Right lung (tissue), 5 donors: ENCODE results near the gene CST9. TPM values are rescaled to one million over a fixed set of nuclear protein-coding genes. Genes with fewer than 3 reads are reported as not detected.
"Not testable (repeated sequence)": the region's sequence is repeated elsewhere in the genome, so short reads cannot be mapped to it uniquely, and the experiment has no call there.

Experiments
- DNase-seq, 2 donors: peaks; one replicate each; pipeline ENCODE4 v3.0.0-alpha.2; 2013
- polyA plus RNA-seq, 5 donors: library from polyadenylated mRNA; unstranded; fragments of 120-200 nt; gene quantifications; one replicate each; pipeline versions ENCODE4 v1.2.1 to v1.2.3, GENCODE V29; 2013; ENCODE audit warnings: inconsistent platforms in 1 of 5, low replicate concordance in 1 of 5; ENCODE audit not compliant: insufficient read length in 5 of 5, insufficient read depth in 1 of 5

Gene CST9
- polyA plus RNA-seq, 5 donors: not detected

DNA sequence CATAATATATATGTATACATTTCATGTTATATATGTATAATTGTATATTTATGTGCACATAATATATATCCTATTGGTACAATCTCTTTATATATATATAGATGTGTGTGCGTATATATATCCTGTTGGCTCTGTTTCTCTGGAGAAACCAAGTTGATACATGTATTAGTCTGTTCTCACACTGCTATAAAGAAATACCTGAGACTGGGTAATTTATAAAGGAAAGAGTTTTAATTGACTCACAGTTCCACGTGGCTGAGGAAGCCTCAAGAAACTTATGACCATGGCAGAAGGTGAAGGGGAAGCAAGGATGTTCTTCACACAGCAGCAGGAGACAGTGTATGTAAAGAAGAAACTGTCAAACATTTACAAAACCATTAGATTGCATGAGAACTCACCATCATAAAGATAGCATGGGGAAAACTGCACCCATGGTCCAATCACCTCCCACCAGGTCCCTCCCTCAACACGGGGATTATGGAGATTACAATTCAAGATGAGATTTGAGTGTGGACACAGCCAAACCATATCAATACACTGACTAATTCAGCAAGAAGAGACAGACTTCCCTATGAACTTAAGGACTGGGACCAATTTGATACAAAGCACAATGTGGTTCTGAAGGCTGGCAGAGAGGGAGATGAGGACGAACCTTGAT, 18.1 kb upstream of the CST9 start:
- no peak for DNase-seq

DNA sequence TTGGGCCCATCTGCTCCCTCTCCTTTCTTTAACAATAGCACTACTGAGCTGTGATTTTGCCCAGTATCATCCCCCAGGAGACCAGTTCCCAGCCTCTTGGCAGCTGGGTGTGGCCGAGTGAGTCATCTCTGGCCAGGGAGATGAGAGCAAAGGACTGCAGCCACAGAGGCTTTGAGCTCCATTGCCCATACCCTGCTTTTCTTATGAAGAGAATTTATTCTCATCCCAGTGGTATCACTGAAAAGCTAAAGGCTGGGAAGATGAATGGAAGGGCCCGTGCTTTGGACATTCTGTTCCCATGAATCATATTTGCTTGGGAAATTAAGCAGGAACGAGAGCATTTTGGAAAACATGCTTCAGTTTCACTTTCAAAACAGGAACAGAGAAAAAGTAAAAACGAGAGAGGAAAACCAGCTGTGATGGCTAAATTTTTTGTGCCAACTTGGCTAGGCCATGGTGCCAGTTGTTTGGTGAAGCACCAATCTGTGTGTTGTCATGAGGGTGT, 17.2 kb upstream of the CST9 start:
- no peak for DNase-seq

DNA sequence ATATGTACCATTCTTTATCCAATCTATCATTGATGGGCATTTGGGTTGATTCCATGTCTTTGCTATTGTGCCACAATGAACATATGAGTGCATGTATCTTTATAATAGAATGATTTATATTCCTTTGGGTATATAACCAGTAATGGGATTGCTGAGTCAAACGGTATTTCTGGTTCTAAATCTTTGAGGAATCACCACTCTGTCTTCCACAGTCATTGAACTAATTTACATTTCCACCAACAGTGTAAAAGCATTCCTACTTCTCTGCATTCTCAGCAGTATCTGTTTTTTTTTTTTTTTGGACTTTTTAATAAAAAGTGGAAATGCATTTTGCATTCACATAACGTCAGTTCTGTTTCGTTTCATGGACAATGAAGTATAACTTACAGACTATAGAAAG, 16.7 kb upstream of the CST9 start:
- DNase-seq: not testable (repeated sequence)

DNA sequence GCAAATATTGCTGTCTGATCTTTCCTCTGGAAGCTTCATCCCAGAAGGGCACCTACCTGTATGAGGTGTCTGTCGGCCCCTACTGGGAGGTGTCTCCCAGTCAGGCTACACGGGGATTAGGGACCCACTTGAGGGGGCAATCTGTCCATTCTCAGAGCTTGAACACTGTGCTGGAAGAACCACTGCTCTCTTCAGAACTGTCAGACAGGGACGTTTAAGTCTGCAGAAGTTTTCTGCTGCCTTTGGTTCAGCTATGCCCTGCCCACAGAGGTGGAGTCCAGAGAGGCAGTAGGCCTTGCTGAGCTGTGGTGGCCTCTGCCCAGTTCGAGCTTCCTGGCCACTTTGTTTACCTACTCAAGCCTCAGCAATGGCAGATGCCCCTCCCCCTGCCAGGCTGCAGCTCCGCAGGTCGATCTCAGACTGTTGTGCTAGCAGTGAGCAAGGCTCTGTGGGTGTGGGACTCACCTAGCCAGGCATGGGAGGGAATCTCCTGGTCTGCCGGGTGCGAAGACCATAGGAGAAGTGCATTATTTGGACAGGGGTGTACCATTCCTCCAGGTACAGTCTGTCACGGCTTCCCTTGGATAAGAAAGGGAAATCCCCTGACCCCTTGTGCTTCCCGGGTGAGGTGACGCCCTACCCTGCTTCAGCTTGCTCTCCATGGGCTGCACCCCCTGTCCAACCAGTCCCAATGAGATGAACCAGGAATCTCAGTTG, 15.1 kb upstream of the CST9 start:
- DNase-seq: not testable (repeated sequence)

DNA sequence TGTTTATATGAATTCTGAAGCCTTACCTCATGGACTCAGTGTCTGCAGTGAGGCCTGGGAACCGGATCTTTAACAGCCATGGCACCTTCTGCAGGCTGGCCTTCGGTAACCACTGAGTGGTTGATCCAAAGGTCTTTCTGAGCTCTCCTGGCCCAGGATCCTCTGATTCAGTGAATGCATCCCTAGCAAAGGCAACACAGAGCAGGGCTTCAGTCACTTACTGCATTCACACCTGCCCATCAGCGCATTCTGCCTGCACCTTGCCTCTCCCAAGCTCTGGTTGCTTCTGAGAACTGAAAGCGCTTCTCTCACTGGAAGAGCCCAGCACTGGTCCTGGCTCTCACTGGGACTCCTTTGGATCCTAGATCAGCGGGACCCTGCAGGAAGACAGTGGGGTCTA, 8.4 kb upstream of the CST9 start:
- no peak for DNase-seq

DNA sequence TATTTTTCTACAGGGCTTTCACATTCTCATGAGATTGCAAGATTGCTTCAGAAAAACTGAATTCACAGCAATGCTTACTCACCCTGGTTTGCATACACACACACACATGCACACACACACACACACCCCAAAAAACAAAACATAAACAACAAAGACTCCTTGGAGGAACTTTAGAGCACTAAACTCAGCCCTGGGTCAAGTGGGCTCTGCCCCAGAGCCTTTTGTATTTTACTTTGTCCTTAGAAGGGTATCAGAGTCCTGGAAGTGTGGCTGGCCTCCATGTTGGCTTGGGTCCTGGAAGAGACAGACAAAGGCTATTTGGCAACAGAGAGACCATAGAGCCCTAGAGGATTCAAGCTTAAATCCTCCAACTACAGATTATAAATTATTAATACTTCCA, 8.0 kb upstream of the CST9 start:
- DNase-seq: no peak

DNA sequence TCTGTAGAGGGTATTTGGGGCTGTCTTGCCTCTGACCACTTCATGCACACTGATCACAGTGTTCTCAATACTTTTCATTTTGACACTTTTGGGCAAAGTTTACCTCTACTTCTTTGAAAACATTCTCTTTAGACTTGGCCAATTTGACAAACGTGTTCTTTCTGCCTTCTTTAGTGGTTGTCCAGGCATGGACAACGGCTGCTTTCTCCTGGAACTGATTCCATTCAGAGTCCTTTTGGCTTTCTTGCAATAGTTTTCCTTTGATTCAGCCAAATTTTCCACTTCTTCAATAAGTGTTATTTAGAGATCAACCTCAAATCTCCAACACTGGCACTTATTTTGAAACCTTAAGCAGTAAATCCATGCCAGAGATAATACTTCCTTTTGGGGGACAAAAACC, 6.7 kb upstream of the CST9 start:
- DNase-seq: no peak

DNA sequence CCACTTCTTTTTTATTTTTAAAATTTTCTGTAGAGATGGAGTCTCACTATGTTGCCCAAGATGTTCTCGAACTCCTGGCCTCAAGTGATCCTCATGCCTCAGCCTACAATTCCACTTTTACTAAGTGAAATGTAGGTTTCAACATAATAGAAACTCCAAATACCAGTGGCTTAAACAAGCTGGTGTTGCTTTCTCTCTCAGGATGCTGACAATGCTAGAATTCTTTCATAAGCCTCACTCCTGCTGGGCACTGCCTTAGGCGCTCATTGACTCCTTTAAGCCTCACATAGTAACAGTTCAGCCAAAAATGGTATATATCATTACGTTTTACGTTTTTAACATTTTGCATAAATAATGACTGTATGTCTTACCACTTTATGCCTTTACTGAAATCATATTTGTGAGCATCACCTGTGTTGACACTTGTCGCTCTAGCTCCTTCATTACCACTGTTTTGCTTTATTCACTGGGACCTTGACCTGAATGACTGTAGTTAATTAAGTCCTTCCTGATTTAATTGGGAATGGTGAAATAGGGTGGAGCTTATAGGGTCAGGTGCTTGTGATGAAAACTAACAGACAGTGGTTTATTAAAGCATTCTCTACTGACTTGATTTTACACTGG, 3.9 kb upstream of the CST9 start:
- DNase-seq: no peak

DNA sequence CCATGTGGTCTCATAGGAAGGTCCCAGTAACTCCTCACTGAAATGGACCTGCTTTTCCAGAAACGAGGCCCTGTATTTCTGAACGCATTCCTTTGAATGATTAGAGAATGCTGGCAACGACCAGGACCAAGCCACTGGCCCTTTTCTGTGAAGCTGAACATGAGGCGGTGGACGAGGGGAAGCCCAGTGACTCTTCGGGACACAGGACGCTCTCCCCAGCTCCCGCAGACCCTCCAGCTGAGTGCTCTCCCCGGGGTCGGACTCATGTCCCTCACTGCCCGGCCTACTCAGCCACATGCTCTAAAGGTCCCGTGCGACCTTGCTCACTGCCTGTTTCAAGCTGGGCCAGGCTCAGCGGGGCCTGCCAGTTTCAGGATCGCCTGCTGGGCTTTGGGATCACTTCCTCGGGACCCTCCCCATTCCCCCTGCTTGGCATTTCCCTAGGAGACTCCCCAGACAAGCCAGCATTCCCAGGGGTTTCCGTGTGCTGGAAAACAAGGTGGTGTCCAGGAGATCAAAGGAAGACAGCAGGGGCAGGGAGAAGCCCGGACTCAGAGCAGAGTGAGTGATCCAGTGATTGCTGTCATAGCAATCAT, 2.6 kb upstream of the CST9 start:
- no peak for DNase-seq

DNA sequence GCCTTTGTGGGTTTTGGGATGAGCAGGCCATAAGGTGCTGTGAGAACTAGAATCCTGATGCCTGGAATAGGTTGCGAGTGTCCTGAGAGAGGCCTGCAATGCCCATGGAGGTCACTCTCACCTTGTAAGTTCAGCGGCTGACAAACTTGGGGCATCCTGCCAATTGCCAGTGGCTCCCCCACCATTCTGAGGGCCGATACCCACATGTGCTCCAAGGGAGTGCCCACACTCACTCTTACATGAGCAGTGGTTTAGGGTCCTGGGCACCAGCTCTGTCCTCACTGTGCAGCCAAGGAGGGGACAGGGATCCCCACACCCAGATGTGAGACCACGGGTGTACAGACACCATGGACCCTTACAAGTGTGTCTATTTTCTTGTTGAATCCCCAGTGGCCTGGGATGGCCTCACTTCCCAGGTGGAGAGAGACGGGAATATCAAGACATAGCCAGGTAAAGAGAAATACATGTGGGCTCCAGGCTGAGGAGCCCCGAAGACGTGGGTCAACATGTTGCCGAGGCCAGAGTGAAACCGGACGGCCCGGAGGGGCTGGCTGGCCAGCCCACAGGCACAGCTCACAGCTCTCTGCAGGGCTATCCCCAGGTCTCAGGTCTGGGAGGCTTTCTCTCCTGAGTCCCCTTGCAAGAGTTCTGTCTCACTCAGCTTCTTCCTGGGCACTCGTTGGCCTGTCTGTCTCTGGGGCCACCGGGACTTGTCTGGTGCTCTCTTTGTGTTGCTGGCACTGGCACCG, 2.0 kb upstream of the CST9 start:
- no peak for DNase-seq

DNA sequence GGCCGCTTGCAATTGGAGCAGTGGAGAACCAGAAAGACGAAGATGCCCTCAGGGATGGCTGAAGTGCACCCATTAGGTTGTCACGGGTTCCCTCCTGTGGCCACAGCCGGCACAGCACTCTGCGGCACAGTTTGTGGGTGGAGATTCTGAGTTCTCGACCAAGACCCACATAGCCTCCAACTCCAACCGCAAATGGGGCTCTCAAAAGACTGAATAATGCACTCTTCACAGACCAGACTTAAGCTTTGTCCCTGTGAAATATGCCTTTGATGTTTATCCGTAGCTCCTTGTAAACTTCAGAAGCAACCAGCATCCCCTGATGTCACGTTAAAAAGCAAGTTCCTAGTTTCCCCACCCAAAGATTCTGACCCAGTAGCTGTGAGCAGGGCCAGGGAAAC, 934 bp upstream of the CST9 start:
- peak; percentile 30 to 55 for DNase-seq

DNA sequence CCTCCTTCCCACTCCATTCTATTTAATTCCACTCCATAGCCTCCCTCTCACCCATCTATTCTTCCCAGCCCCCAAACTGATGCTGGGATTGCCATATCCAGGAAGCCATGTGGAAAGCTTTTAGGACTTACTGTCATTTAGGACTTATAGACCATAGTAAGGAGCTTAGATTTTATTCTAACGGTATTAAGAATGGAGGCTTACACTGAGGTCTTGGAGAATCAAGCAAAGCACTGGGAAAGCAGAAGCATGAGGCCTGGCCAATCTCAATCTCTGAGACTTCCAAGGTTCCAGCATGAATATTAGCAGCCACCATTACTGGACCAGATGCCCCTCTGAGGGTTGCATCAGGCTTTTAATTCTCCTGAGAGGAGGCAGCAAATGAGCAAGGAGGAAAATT, 1.4 kb downstream of the CST9 start:
- no peak for DNase-seq

DNA sequence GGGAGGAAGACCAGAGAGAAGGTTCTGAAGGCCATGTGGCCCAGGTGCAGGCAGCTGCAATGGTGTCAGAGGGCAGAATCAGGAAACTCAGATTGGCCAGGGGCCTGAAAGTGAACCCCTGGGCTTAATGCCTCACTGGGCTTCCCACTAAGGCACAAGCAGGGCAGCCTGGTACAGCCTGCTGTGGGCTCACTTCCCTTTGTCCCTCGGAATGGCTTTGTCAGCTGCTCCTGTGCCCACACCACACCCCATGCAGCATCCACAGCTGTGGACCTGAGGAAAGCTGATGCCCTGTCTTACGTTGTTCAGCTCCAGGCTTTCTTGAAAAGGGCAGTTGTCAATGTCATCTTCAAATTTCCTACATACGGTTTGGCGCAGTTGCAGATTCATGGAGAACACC, 2.4 kb downstream of the CST9 start:
- no peak for DNase-seq

DNA sequence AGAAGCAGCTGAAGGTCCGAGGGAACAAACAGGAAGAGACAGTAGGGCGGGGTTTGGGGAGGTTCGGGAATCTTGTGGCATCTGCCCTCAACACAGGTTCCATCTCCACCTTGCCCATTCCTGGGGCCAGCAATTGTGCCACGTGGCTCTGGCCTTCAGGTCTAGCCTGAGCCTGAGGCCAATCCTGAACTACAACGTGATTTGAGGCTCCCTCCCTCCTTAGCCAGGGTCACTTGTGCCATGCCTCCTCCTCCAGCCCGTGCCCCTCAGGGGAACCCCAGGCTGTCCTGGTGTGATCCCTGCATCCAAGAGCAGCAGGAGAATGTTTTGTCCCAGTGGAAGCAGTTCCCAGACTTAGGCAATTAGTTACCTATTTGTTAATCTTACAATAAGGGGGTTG, 3.0 kb downstream of the CST9 start:
- DNase-seq: no peak

DNA sequence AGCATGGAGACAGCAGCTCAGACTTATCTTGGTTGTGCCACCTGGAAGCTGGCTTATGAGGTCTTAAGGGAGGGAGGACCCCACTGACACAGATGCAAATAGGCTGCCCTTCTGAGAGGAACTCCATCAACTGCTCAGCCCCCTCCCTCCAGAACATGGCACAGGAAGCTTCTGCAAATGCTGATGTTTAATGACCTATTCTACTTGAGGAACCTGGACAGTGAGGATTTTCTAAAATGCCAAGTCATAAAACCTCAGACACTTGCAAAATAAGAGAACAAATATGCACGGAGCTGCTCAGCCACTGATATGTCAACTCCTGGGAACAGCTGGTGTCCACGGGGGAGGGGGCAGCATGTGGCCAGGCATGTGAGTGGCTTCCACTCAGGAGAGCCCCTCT, 3.5 kb downstream of the CST9 start:
- no peak for DNase-seq

DNA sequence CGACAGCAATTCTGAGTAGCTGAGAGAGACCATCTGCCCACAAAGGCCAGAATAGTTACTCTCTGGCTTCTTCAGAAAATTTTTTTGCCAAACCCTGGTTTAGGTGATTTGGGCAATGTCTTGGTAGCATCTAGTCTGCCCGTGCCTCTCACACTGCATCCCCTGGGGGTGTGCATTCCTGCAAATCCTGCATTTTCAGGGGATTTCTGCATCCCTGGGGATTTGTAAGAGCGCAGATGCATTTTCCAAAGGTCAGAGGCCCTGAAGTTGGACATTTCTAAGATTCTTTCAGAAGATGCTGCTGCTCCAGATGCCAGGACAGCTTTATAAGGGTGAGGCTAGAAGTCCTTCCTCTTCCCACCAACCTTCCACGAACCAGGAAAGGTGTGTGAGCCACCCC, 4.0 kb downstream of the CST9 start:
- DNase-seq: no peak

DNA sequence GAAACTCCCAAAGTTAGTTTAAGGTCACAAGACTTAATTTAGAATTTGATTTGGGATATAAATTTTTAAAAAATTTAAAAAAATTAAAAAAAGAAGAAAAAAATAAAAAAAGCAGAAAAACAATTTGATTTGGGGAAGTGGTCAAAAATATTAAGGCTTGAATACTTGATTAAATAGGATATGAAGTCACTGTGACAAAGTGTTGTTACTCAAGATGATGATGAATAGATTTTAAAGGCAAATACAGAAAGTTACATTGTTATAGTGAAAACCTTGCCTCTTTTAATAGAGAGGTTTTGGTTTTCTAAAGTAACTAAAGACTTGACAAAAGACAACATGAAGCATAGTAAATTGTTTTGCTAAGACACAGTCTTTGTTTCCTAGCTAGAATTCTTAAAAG, 7.2 kb downstream of the CST9 start:
- DNase-seq: no peak

DNA sequence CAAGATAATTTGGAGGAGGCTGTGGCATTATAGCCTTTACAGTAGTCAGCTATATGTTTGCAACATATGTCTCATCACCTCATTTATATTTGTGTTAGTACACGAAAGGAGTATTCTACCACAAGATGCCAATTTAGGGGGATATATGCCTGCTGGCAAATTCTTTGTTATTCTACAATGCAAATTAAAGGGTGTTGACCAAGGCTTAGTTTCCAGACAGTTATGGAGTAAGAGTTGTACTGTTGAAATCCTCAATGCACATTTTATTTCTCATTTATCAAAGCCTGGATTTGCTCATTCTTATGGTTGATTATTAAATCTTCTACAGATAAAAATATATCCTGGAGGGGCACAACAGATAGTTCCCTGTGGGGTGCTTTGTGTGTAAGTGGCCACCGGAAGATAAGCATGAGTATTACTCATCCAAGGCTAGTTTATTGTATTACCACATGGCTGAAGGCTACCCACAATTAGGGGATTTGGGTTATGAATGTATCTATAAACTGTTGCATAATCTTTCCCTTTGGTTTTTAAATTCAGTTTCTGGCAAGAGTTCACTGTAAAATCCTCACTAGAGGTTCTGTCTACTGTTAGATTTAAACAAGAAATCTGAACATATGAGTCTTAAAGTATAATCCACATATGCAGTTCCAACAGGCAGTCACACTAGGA, 9.0 kb downstream of the CST9 start:
- DNase-seq: no peak

DNA sequence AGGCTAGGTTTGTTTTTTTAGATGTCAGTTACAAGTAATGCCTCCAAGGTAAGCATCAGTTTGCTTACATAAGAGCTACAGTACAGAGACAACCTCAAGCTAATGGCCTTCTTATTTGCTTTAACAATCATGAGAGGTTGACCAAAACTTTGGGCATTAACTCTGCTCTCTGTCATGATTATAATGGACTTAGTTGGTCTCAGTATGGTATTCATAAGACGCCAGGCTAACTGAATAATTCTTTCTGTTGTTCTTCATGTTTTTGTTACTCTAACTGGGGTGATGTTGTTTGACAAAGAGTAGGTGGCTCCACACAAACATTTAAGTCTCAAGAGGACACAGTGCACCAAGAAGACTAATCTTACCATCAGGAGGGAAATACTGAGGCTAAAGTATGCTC, 9.8 kb downstream of the CST9 start:
- no peak for DNase-seq

DNA sequence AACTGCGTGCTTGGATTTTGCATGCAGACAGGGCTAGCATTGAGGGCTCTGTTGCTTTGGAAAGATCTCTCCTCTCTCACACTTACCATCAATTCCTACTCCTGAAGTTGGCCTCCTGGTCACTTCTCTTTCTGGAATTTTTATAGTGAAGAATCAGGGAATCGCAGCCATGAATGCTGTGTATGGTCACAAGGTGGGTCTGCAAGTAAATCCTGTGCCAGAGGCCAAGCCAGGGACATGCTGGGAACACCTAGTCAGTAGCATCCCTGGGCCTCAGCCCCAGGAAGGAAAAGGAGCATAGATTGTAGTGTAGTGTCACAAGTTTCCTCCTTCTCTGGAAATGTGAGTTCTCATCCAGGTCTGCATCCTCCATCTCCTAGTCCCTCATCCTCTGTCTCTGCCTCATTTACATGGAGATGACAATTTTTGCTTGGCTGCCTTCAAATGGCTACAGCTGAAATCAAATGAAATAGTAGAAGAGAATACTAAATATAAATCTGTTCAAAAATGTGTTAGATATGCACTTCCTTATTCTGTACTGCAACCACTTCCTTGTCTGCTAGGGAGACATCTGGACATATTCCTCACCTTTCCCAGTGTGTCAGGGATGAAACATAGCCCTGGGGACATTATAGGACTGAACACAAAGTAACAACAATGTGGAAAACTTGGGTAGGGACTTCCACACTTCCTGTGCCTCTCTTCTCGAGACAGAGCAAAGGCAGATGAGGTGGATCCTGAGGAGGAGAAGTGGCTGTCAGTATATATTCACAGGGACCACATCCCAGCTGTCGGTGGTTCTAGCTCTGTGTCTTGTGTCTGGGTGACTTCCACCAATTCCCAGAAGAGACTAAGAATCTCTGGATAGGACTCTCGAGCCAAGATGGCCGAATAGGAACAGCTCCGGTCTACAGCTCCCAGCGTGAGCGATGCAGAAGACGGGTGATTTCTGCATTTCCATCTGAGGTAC, 17.0 kb downstream of the CST9 start:
- DNase-seq: no peak
